Lung (tissue), 12 donors: ENCODE data around the gene INPP4B. TPM values are rescaled to one million over a fixed set of nuclear protein-coding genes. Genes with fewer than 3 reads are reported as not detected.

Source experiments
- ATAC-seq: fragments of 200-7000 bp; cut with Tn5 transposase; one replicate; pipeline ENCODE4 v1.9.1; 2020; ENCODE audit warnings: moderate number of reproducible peaks; ENCODE audit not compliant: insufficient read depth, low FRiP score
- DNase-seq, 3 donors: peaks; one replicate each; pipeline ENCODE4 v3.0.0-alpha.2; 2013 to 2017
- H3K27ac ChIP-seq, 2 donors: one replicate each; pipeline ENCODE4 v1.5.1; 2013; ENCODE audit warnings: mild to moderate bottlenecking in 2 of 2, moderate library complexity in 2 of 2, control low read depth in 1 of 2, inconsistent platforms in 1 of 2, low read depth in 1 of 2, low read length in 1 of 2
- H3K27me3 ChIP-seq, 3 donors: one replicate each; pipeline ENCODE4 v1.5.1; 2013; ENCODE audit warnings: low read length in 2 of 3; ENCODE audit not compliant: control insufficient read depth in 3 of 3, insufficient read depth in 3 of 3
- H3K36me3 ChIP-seq, 4 donors: one replicate each; pipeline ENCODE4 v1.5.1; 2013; ENCODE audit warnings: low read length in 4 of 4, mild to moderate bottlenecking in 1 of 4, moderate library complexity in 1 of 4; ENCODE audit not compliant: control insufficient read depth in 4 of 4, insufficient read depth in 4 of 4
- H3K4me1 ChIP-seq, 5 donors: one replicate each; pipeline ENCODE4 v1.5.1; 2013; ENCODE audit warnings: low read length in 5 of 5, mild to moderate bottlenecking in 2 of 5, moderate library complexity in 1 of 5; ENCODE audit not compliant: control insufficient read depth in 5 of 5, insufficient read depth in 5 of 5
- H3K4me3 ChIP-seq: one replicate; pipeline ENCODE4 v1.5.1; 2013; ENCODE audit warnings: mild to moderate bottlenecking, control low read depth, moderate library complexity
- H3K9ac ChIP-seq, 2 donors: one replicate each; pipeline ENCODE4 v1.5.1; 2013; ENCODE audit warnings: low read length in 2 of 2, control low read depth in 1 of 2; ENCODE audit not compliant: insufficient read depth in 1 of 2
- H3K9me3 ChIP-seq, 4 donors: one replicate each; pipeline ENCODE4 v1.5.1; 2013; ENCODE audit warnings: low read length in 3 of 4, mild to moderate bottlenecking in 1 of 4, moderate library complexity in 1 of 4; ENCODE audit not compliant: control insufficient read depth in 4 of 4, insufficient read depth in 3 of 4
- CTCF ChIP-seq: IDR thresholded peaks from 2 replicates; pipeline ENCODE4 v1.5.1; 2012; ENCODE audit warnings: mild to moderate bottlenecking; ENCODE audit errors: control extremely low read depth, extremely low read depth
- WGBS, 2 donors: extraction: QIAGEN DNeasy Blood & Tissue Kit; methylation state at CpG; one replicate each; pipeline ENCODE4 v1.1.7; 2013; 5-methylcytosine and 5-hydroxymethylcytosine counted together
- polyA plus RNA-seq, 2 donors: library from polyadenylated mRNA; stranded (reverse); fragments of 200-250 nt; gene quantifications; one replicate each; pipeline ENCODE4 v1.2.1, GENCODE V29; 2013
- total RNA-seq, 2 donors: library from RNA; depleted of rRNA in 1 of 2; stranded (reverse); fragments of >200 nt in 1 of 2; gene quantifications; one replicate each; pipeline ENCODE4 v1.2.1, GENCODE V29; 2014 to 2021
- donor health status: control.
- donor health status: control.
- donor health status: Bipolar disorder and iron deficiency.
- donor health status: healthy.
- donor health status: DM: yes; HTN: yes; CAD: no.

The INPP4B gene
- total and polyA plus RNA-seq, 4 donors: 2.4 to 32.6 (median 5.6) TPM

GRCh38 chr4:142156256-142156655, 689.8 kb downstream of the INPP4B start:
- Histone ChIP-seq H3K9me3 (no peaks in the 10 kb centered on the region), H3K4me1 (peaks cover 0 to 3% (median 3%) of the 10 kb centered on the region in 5 donors), H3K36me3 (no peaks in the 10 kb centered on the region), H3K27ac (no peak overlapping the region), H3K9ac (no peak overlapping the region), H3K27me3 (no peaks in the 10 kb centered on the region), H3K4me3 (no peak overlapping the region)
- ATAC-seq (no peak), DNase-seq (no peak)
- no peak for TF ChIP-seq CTCF

GRCh38 chr4:142155347-142155746, 690.8 kb downstream of the INPP4B start:
- Histone ChIP-seq H3K9ac (no peak overlapping the region), H3K9me3 (no peaks in the 10 kb centered on the region), H3K4me1 (peaks cover 0 to 4% (median 3%) of the 10 kb centered on the region in 5 donors), H3K27me3 (no peaks in the 10 kb centered on the region), H3K36me3 (no peaks in the 10 kb centered on the region), H3K27ac (peak overlapping the region in 1 of 2 donors; percentile 33), H3K4me3 (no peak overlapping the region)
- DNase-seq (no peak), ATAC-seq (no peak)
- no peak for TF ChIP-seq CTCF
- WGBS, 2 donors: 82 to 85% methylated on average over 2 of the region's 2 CpGs

GRCh38 chr4:142150483-142150882, 695.6 kb downstream of the INPP4B start:
- Histone ChIP-seq H3K9me3 (no peaks in the 10 kb centered on the region), H3K36me3 (no peaks in the 10 kb centered on the region), H3K27me3 (no peaks in the 10 kb centered on the region), H3K4me1 (peaks cover 0 to 4% (median 3%) of the 10 kb centered on the region in 5 donors), H3K27ac (no peak overlapping the region), H3K4me3 (no peak overlapping the region), H3K9ac (no peak overlapping the region)
- 90 to 95% methylated on average over 3 of the region's 3 CpGs for WGBS, 2 donors
- ATAC-seq (no peak), DNase-seq (no peak)
- no peak for TF ChIP-seq CTCF

GRCh38 chr4:142144813-142145212, 701.3 kb downstream of the INPP4B start:
- WGBS, 2 donors: 84 to 86% methylated on average over 1 of the region's 1 CpG
- no peak overlapping the region for H3K27ac ChIP-seq
- TF ChIP-seq CTCF: no peak
- no peaks in the 10 kb centered on the region for H3K36me3 ChIP-seq
- no peak for DNase-seq
- no peaks in the 10 kb centered on the region for H3K27me3 ChIP-seq
- no peaks in the 10 kb centered on the region for H3K4me1 ChIP-seq
- H3K4me3 ChIP-seq: no peak overlapping the region
- no peak overlapping the region for H3K9ac ChIP-seq
- no peaks in the 10 kb centered on the region for H3K9me3 ChIP-seq
- no peak for ATAC-seq
